Left renal cortex interstitium (tissue), 4 donors: ENCODE data around the gene LGALS1. TPM values are rescaled to one million over a fixed set of nuclear protein-coding genes. Genes with fewer than 3 reads are reported as not detected.

ENCODE experiments used
- DNase-seq, 4 donors: peaks; one replicate each; pipeline ENCODE4 v3.0.0-alpha.2; 2013; ENCODE audit warnings: low read depth in 4 of 4, low spot score in 2 of 4, missing footprints in 1 of 4
- polyA plus RNA-seq, 4 donors: library from polyadenylated mRNA; unstranded; fragments of 120-200 nt; gene quantifications; one replicate each; pipeline ENCODE4 v1.2.1, GENCODE V29; 2013; ENCODE audit not compliant: insufficient read length in 4 of 4

The LGALS1 gene
- polyA plus RNA-seq, 4 donors: 370 to 614 (median 396) TPM

DNA sequence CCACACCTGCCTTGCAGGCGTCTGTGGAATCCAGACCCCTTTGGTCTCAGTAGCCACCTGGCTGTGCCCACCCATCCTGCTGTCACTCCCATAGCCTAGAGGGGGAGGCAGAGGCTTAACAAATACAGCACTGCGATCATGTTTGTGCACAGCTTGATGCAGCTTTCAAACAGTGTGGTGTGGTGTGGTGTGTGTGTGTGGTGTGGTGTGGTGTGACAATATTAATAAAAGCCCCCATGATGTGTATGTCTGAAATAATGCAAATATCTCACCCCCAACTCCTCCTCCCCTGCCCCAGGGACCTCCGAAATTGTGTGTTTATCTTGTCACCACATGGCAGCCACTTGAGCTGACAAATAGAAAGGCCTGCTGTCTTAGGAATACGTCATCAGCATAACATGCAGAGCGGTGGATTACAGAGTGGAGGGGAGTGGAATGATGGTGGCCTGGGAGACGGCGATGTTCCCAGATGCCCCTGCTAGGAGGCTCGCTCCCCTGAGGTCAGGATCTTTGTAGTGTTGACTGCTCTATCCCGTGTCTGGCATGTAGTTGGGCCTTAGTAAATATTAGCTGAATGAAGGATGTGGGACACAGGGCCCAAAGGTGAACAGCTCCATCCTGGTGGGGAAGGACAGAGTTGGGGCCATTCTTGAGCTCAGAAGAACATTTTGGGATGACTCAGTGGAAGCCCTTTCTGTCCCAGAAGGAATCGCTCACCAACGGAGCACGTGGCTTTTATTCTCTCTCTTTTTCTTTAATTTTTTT, 14.1 kb upstream of the LGALS1 start:
- no peak for DNase-seq

DNA sequence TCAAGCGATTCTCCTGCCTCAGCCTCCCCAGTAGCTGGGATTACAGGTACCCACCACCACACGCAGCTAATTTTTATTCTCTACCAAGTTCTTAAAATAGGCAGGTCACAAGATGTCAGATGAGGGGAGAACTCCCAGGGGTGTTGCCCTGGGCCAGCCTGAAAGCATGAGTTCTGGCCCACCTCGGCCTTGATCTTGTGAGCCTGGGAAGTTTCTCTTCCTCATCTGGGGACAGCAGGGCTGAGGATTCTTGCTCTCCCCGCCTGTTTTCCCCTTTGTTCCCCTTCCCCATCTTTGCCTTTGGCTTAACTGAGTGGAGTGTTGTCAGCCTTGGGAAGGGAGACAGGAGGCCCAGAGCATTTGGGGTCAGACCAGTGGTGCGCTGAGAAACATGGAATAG, 13.4 kb upstream of the LGALS1 start:
- DNase-seq: no peak

DNA sequence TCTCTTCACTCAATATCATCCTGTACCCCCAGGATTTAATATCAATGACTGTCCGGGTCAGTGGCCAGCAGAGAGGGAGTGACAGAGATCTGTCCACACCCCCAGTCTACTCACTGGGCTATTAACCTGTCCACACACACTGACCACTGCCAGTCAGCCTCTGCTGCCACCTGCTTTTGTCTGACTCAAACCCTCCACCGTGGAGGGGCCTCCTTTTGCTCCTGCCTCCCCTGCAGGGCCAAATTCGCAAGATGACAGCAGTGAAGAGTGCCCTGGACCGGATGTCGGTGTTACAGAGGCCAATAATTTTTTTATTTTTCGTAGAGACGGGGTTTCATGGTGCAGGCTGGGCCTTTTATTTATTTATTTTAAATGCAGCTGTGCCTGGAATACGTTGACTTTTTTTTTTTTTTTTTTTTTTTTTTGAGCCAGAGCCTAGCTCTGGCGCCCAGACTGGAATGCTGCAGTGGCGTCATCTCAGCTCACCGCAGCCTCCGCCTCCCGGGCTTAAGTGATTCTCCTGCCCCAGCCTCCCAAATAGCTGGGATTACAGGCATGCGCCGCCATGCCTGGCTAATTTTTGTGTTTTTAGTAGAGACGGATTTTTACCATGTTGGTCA, 11.8 kb upstream of the LGALS1 start:
- DNase-seq: no peak

DNA sequence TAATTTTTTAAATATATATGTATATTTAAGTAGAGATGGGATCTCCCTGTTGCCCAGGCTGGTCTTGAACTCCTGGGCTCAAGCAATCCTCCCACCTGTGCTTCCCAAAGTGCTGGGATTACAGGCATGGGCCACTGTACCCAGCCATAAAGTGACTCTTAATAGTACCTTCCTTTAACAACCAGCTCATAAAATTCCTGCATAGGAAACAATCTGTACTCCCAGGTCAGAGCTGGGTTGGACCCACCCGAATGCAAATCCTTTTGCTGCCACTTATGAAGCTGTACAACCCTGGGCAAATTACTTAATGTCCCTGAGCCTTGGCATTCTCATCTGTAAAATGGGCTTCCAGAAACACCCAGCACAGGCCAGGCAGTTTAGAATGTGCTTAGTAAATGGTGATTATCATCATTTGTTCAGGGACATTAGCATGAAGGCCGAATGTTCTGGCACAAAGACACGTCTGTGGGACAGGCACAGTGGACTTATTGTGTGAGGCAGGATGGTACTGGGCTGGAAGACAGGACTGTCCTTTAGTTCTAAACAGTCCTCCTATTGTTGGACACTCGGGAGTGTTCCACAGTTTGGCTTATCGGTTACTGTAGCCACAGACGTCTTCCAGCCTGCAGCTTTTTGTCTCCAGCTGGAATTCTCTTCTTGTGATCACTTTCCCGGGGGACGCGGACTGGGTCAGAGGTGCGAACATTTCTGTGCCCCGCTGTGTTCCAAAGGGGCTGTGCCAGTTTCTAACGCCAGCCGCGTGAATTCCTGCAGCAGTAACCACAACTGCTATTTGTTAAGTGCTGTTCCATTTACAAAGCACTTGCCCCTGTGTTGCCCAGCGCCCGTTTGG, 11.0 kb upstream of the LGALS1 start:
- no peak for DNase-seq

DNA sequence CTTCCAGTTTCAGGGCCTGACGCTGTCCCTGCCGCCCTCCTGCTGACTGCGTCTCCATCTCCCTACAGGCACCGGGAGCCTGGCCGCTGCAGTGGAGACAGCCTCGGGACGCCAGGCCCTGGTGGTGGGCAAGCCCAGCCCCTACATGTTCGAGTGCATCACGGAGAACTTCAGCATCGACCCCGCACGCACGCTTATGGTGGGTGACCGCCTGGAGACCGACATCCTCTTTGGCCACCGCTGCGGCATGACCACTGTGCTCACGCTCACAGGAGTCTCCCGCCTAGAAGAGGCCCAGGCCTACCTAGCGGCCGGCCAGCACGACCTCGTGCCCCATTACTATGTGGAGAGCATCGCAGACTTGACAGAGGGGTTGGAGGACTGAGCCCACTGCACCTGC, 9.9 kb upstream of the LGALS1 start:
- DNase-seq: no peak

DNA sequence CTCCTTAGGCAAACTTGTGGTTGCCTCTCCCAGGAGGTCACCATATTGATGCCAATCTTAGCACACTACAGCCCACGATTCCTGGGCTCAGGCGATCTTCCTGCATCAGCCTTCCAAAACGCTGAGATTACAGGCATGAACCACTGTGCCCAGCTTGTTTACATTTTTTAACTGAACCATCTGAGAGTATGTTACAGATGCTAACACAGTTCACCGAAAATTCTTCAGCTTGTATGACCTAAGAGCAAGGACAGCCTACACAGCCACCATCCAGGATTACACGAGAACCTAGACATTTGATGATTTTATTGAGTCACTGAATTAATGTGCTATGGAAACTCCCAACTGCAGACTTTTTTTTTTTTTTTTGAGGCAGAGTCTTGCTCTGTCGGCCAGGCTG, 5.8 kb upstream of the LGALS1 start:
- no peak for DNase-seq

DNA sequence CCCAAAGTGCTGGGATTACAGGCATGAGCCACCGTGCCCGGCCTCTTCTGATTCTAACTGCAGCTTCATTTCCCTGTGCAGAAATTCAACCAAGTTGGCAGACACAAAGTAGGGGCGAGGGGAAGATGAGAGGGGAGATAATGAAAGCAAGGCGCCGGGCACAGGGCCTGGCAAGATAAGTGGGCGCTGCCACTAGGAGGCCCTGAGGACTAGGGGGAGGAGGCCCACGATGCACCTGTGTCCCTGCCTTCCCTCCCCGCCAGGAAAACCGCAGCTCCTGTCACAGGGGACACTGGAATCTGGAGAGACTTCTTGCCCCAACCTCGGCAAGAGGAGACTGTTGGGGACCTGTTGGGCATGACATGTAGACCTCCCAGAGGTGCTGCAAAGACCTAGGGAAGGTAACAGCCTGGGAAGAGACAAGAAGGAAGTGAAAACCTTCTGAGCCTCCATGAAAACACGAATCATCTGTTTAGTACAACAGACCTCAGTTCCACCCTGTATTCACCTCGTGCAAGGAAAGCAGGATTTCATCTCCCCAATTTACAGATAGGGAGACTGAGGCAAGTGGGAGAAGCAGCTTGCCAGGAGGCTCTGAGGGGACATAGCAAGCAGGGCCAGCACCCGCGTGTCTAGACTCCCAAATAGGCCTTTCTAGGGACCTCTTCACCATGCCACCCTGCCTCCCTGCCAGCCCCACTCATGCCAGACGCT, 3.1 kb upstream of the LGALS1 start:
- DNase-seq: no peak

DNA sequence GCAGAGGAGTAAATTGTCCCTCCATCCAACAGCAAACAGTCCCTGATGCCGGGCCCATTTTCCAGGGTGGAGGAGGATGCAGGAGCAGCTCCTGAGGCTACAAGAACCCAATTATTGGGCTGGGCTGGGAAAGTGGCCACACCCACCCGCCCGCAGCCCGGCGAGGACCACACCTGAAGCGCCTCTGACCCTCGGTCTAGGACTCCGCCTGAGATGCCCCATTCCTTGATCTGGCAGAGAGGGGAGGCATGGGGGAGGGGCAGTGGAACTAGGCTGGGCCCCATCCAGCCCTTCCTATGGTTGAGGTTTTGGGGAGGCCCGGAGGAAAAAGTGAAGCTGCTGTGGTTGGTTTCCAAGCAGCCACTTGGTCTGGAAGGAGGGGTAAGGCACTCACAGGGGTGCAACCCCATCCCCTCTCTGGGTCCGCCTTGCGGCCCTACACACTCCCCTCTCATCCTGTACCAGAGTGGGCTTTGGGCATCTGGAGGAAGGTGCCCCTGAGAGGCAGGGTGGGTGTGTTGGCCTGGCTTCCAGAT, 2.4 kb upstream of the LGALS1 start:
- no peak for DNase-seq

DNA sequence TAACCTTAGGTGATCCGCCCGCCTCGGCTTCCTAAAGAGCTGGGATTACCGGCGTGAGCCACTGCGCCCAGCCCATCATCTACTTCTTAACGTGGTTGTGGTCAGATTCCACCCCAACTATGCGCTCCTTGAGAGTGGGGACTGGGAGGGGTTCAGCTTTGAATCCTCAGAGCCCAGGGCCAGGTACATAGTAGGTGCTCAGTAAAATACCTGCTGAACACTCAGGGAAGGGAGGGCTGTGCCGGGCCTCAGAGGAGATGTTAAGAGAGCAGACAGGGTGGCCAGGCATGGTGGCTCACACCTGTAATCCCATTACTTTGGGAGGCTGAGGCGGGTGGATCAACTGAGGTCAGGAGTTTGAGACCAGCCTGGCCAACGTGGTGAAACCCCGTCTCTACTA, 1.2 kb upstream of the LGALS1 start:
- no peak for DNase-seq

DNA sequence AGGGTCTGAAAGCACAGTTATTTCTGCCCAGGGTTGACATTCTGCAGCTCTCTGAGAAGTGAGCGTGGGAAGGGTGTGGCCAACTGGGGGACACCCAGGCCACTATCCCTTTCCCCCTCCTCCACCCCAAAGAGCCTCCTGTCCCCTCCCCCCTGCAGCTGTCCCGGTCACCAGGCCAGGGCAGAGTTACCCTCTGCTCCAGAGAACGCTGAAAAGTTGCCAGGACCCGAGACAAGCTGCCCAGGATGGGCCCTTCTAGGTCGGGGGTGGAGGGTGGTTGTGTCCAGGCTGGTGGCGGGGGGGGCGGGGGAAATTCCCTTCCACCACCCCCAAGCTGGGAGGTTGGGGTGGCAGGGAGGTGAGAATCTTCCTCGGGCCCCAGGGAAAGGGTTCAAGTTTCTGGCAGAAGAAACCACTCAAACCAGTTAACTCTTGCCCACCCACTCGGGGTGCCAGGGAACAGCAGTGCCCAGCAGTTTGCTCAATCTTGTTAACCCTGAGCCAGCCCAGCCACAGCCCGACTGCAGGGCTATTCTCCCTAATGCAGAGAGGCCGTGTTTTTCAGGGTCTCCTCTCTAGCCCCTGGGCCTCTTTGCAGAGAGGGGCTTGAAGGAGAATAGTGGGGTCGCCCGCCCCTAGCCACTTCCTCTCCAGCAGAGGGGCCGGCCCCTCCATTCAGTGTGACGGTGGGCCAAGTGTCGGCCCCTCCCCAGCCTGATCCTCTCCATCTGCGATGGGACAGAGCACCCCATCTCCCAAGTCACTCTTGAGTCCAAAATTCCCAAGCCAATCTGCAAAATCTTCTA, 697 bp downstream of the LGALS1 start:
- no peak for DNase-seq

DNA sequence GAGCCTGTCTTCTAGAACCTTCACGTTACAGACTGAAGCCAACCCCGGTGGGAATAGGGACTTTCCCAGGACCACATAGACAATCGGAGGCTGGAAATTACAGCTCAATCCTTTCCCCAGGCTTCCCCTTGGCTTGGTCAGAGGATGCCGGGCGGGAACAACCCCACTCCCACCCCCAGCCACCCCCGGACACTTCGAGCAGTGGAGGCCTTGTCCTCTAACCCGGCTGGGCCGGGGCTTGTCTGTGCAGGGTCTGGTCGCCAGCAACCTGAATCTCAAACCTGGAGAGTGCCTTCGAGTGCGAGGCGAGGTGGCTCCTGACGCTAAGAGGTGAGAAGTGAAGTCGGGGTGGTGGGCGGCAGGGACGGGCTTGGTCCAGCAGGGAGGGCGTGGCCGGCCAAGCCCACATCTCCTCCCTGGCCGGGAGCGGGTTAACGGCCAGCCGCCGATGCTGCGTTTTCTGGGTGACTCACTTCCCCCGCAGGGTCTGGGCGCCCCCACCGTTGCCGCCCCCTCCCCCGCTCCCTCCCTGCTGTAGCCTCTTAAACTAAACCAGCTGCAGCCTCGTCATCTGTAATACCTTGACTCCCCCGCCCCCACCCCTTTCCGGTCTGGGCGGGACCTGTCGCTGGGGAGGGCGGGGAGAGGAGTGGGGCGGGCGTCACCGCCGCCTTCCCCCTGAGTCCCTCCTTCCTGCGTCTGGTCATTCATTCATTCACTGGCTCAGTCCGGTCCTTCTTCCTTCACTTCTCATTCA, 1.5 kb downstream of the LGALS1 start:
- peak in 1 of 4 donors; percentile 72 for DNase-seq

DNA sequence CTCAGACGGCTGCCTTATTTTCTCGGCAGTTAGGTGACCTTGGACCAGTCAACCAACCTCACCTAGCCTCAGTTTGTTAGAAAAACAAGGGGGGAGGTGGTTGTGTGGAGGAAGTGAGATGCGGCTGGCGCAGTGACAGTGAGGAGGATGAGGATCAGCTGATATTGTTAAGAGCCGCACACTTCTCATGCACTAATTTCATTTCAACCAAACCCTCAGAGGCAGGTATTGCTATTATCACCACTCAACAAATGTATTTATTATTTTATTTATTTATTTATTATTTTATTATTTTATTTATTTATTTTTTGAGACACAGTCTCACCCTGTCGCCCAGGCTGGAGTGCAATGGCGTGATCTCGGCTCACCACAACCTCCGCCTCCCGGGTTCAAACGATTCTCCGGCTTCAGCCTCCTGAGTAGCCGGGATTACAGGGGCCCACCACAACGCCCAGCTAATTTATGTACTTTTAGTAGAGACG, 2.1 kb downstream of the LGALS1 start:
- DNase-seq: no peak

DNA sequence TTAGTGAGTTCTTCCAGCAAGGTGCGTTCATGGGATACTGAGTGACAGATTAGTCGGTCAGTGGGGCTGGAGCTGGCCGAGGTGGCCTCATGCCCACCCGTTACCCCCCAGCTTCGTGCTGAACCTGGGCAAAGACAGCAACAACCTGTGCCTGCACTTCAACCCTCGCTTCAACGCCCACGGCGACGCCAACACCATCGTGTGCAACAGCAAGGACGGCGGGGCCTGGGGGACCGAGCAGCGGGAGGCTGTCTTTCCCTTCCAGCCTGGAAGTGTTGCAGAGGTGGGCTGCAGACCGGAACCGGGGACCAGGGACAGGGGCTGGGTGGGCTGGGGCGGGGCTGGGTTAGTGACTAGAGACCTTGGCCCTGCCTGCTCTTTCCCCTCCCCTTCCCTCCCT, 2.9 kb downstream of the LGALS1 start:
- no peak for DNase-seq

DNA sequence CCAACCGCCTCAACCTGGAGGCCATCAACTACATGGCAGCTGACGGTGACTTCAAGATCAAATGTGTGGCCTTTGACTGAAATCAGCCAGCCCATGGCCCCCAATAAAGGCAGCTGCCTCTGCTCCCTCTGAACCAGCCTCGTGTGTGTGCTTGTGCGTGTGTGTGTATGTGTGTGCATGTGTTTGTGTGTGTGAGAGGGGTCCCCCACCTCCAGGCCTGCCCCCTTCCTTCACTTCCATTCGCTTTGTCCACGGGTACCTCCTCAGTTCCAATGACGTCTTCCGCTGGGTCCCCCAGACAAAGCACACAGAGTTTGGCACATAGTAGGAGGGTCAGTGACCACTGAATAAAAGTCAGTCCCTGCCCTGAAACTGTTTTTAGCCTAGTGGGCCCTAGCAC, 4.2 kb downstream of the LGALS1 start:
- no peak for DNase-seq

DNA sequence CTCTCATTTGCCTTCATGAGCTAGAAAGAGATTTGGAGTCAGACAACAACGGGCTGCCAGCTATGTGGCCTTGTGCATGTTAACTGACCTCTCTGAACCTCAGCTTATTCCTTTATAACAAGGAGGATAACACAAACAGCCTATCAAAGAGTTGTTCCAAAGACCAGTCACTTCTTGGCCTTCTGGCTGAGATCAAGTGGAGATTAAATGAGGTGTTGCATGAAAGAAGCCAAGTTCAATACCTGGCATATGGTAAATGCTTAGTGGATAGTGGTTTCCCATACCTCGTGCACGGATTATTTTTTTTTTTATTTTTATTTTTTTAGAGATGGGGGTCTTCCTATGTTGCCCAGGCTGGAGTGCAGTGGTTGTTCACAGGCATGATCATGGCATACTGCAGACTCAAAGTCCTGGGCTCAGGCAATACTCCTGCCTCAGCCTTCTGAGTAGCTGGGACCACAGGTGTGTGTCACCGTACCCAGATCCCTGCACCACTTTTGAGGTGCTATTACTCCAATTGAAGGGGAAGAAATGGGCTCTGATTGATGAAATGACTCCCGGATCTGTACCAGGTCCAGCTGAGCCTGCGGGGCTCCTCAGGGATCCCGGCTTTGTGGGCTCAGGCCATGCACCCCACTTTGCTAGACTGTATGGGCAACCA, 4.9 kb downstream of the LGALS1 start:
- DNase-seq: no peak

DNA sequence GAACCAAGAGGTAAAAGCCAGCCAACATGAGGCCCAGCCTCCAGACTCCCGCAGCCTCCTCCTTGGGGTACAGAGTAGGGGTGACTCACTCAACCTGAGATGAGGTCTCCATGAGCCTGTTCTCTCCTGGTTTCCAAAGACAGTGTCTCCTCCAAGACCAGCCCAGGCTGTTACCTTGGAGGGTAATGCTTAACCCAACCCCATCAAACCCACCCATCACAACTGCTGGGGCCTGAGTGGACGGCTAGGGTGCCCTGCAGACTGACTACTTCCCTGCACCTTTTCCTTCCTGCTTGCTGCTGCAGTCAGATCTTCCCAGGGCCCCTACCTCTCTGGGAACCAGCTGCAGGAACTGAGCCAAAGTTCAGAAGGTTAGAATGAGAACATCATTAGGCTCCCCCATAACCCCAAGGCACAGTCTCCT, 5.6 kb downstream of the LGALS1 start:
- no peak for DNase-seq

DNA sequence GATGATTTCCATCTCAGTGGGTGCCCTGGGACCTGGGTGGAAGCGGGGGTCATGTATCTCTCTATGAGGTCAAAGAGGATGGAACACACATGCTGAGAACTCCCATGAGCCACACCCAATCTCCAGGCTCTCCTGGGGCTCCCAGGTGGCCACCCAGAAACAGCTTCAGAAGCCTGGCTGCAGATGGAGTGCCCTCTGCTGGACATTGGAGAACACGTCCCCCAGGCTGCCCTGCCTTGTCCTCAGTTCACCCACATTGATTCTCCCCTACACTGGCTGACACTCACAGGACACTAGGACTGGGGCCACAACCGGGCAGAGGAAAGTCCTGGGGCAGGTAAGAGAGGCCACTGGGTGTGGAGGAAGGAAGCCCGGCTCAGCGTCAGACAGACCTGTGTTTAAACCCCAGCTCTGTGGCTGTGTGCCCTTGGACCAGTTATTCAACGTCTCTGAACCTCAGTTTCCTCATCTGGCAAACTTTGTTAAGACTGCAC, 6.2 kb downstream of the LGALS1 start:
- no peak for DNase-seq
